GM21423 (cell line): ENCODE measurements around the gene CACFD1.
A peak's percentile ranks its signal among the peaks of the same experiment; 100 is the strongest.

Experiments
- ATAC-seq: cut with Tn5 transposase; IDR thresholded peaks from one replicate; pipeline ENCODE4 v1.9.1; 2021; ENCODE audit warnings: mild to moderate bottlenecking, moderate library complexity; ENCODE audit not compliant: unreplicated experiment

Gene CACFD1

DNA sequence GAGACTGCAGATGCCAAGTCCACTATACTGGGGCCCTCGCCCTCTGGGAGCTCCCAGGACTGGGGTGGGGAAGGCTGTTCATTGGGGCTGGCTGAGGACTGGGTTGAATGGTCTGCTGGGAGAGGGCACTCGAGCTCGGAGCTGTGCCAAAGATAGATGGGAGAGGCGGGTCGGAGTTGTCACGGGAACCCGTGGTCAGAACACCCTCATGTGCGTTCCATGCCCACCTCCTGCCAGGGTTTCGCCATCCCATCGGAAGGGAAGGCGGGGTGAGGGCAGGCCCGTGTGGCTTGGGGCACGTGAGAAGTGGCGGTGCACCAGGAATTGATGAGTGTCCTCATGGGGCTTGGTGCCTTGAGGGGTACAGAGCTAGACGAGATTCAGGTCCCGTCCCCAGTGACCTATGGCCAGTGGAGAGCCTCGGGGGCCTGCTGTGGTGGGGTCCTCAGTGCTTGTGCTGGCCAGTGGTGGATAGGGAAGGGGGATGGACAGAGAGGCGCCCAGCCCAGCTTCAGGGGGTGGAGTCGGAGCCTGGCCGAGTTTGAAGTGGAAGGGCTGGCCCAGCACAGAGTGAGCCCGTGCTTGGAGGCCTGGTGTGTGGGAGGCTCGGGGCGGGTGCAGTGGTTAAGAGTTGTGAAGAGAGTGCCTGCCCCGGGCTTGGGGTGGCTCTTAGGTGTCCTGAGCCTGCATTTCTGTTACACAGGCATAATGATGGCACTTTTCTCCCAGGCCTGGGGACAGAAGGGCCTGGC lies 4.3 kb downstream of the CACFD1 start:
- ATAC-seq: no peak

GRCh38 chr9:133464638-133465037 lies 4.9 kb downstream of the CACFD1 start:
- ATAC-seq: no peak

- no peak for ATAC-seq
Observed at GRCh38 chr9:133465984-133466383, 6.2 kb downstream of the CACFD1 start.

DNA sequence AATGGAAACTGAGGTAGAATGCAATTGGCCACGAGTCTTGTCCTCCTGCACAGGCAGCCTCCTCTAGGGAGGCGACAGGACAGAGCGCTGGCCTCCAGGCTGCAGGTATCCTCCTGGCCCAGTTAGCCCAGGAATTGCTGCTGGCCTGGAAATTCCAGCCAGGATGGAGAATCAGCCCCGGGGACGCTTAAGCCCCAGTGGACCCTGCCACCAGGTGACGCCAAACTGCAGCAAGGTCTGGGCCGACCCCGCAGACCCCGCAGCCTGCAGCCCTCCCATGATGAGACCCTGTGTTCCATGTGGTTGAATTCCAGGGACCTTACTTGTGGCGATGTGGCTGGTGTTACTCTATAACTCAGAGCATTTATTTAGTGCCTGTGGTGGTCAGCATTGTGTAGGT lies 7.3 kb downstream of the CACFD1 start:
- ATAC-seq: no peak

GRCh38 chr9:133468374-133468773 lies 8.6 kb downstream of the CACFD1 start:
- no peak for ATAC-seq

- no peak for ATAC-seq
Observed at GRCh38 chr9:133468777-133469421, 9.1 kb downstream of the CACFD1 start.

GRCh38 chr9:133470427-133470924 lies 10.7 kb downstream of the CACFD1 start:
- ATAC-seq: no peak

DNA sequence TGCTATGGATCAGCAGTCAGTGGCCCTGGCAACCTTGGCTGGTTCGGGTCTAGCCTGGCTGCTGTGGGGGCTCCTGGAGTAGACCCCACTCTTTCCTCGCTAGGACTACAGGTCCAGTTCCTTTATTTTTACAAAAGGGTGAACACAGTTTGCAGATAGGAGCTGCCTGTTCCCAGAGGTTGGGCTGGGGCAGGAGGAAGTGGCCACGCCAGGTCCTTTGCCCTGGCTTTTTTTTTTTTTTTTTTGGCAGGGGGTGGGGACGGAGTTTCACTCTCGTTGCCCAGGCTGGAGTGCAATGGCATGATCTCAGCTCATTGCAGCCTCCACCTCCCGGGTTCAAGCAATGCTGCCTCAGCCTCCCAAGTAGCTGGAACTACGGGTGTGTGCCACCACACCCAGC lies 11.2 kb downstream of the CACFD1 start:
- ATAC-seq: no peak

- ATAC-seq: no peak
Observed at GRCh38 chr9:133471551-133472276, 11.9 kb downstream of the CACFD1 start.

GRCh38 chr9:133472277-133472645 lies 12.5 kb downstream of the CACFD1 start:
- no peak for ATAC-seq

- no peak for ATAC-seq
Observed at GRCh38 chr9:133472753-133473378, 13.1 kb downstream of the CACFD1 start.

GRCh38 chr9:133473743-133474142 lies 14.0 kb downstream of the CACFD1 start:
- ATAC-seq: no peak

GRCh38 chr9:133474215-133474614 lies 14.4 kb downstream of the CACFD1 start:
- ATAC-seq: no peak

DNA sequence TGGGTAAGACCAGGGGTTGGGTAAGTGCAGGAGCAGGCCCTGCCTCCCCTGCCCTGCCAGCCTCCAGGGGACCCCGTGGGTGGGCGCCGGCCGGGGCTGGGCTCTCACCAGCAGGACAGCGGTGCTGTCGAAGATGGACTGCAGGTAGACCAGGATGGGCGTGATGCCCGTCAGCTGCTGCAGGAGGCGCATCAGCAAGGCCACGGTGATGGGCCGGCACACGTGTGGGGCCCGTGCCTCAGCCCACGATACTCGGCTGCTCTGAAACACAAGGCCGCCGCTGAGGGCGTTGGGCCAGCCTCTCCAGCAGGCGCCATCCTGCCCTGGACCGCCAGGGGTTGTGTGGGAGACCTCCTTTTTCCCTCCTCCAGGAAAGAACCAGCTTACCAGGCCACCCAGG lies 15.1 kb downstream of the CACFD1 start:
- no peak for ATAC-seq

DNA sequence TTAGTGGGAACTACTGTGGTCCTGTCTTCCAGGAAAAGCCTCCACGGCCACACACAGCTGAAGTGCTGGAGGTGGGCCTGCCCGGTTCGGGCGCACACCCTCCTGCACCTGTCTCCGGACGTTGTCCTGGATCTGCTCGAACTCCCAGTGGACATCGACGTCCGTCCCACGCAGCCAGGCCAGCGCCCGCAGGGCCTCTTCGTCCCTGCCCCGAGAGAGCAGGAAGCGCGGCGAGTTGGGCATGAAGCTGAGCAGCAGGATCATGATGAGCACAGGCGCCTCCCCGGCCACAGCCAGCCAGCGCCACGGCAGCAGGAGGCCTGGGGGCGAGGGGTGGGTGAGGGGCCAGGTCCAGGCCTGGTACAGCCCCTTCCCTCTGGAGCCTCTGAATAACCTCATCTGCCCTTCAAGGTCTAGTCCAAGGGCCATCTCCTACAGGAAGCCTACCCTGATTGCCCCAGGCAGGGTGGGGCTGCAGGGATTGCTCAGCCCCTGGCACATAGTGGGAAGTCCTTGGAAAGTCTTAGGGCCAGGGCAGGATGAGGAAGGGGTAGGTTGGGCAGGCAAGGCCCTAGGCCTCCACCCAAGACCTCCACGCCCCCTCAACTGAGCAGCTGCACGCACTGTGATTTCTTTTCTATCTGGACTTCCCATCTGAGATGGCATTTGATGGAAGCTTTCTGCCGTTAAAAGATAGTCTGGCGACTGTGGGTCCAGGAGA lies 15.7 kb downstream of the CACFD1 start:
- no peak for ATAC-seq

GRCh38 chr9:133476036-133476931 lies 16.5 kb downstream of the CACFD1 start:
- ATAC-seq: no peak

- no peak for ATAC-seq
Observed at GRCh38 chr9:133476941-133477340, 17.2 kb downstream of the CACFD1 start.

GRCh38 chr9:133477461-133477860 lies 17.7 kb downstream of the CACFD1 start:
- ATAC-seq: no peak

- ATAC-seq: peak; percentile 35
Observed at GRCh38 chr9:133477992-133478850, 18.4 kb downstream of the CACFD1 start.
